Hindlimb muscle (tissue), 1 donor: ENCODE data around the gene FGF6. TPM values are rescaled to one million over a fixed set of nuclear protein-coding genes. Genes with fewer than 3 reads are reported as not detected.

Source experiments
- DNase-seq: peaks from one replicate; pipeline ENCODE4 v3.0.0-alpha.2; 2013
- polyA plus RNA-seq: library from polyadenylated mRNA; unstranded; fragments of 120-200 nt; gene quantifications from one replicate; pipeline ENCODE4 v1.2.1, GENCODE V29; 2013; ENCODE audit not compliant: insufficient read length

The FGF6 gene
- polyA plus RNA-seq, 1 donor, result 28.9 TPM

- no peak for DNase-seq
Measured at GRCh38 chr12:4446335-4446734, 720 bp upstream of the FGF6 start.

DNA sequence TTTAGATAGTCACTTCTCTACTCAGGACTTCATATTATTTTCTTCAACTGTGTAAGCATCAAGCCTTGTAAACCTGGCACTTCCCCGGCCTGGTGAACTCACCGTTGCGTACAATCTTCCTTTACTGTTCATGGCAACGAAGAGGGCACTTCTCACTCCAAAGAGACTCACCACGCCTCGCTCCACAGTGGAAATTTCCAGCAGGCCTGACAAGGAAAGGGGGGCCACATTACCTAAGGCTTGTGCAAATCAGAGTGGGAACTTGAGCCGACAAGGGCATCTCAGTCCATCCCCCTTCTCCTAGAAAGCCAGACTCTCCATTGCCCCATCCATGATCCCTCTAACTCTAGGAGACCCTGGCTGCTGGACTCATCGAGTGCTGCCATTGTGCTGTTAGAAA is 1.6 kb downstream of the FGF6 start:
- DNase-seq, result no peak

- DNase-seq, result no peak
Measured at GRCh38 chr12:4443616-4444015, 2.0 kb downstream of the FGF6 start.

GRCh38 chr12:4441355-4442335 is 4.0 kb downstream of the FGF6 start:
- DNase-seq, result peak; percentile 26

DNA sequence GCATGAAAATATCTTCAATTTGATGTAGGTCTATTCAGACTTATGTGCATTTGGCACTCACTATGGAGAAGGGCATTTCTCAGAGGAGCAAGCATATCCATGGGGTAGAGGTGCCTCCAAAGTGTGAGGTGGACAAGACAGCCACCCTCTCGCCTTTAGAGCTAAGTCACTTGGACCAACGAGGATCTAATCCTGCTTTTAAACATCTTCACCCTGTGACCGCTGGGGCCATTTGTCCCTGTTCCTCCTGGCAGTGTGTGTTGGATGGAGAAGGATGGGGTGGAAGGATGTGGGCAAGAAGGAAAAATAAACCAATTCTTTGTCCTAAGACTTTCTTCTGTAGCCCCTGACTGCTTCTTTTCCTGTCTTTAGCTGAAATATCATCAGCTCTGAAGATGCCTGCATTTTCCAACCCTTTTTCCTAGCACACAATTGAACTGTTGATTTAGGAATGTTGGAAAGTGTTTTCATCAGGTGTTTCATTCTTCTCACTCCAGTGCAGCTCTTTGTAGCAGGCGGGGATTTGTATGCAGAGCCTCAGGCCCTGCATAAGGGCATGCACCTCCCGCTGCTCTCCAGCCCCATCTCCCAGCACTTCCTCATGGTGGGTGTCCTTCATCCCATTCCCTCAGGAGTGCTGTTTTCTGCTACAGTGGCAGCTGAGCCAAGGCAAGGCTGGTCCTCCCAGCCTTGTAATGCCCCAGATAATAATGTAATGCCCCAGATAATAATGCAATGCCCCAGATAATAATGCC is 5.3 kb downstream of the FGF6 start:
- DNase-seq, result no peak

- DNase-seq, result no peak
Measured at GRCh38 chr12:4439736-4440135, 5.9 kb downstream of the FGF6 start.

DNA sequence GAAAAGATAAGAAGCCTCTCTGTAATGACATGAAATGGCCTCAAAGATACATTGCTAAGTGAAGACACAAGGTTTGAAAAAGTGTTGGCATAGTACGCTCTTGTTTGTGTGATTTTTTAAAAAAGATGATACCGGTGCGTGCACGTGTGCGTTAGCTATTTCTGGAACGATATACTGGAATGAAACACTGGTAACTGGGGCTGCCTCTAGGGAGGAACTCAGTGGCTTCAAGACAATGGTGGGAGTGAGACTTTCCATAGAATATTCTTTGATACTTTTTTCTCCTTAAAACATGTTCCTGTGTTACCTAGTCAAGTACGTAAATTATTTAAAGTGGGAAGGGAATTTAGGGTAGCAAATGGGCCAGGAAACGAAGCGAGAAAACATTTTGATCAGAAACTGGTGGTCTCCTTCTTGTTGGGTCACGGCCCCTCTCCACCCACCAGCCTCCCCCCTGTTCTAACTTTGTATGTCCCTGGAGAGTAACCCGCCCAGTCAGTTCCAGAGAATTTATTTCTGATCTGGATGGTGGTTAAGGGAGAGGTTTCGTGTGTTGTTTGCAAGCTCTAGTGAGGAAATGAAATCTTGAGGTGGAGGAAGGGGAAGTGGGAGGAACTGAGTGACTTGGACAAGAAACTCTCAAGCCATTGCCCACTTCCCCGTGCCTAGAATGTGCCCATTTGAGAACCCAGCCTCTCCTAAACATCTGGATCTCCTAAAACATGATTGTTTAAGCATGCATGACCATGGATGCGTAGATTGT is 6.6 kb downstream of the FGF6 start:
- DNase-seq, result no peak

DNA sequence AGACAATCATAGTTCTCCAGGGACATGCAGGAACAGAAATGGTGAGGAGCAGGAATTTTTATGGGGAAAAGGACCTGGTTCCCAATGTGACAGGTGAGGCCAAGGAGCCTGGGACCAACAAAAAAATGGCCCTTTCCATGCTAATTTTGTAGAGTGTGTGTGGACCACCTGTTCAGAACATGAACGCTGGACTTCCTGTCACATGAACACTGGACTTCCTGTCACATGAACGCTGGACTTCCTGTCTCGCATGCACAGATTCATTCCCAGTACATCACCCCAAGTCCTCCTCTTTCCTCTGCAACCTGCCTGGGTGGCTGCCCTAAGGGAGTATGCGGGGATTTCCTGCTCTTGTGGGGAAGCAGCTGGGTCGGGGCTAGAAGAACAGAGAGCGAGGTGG is 10.1 kb downstream of the FGF6 start:
- DNase-seq, result no peak

- DNase-seq, result no peak
Measured at GRCh38 chr12:4434706-4435425, 10.7 kb downstream of the FGF6 start.

GRCh38 chr12:4434301-4434700 is 11.3 kb downstream of the FGF6 start:
- no peak for DNase-seq

DNA sequence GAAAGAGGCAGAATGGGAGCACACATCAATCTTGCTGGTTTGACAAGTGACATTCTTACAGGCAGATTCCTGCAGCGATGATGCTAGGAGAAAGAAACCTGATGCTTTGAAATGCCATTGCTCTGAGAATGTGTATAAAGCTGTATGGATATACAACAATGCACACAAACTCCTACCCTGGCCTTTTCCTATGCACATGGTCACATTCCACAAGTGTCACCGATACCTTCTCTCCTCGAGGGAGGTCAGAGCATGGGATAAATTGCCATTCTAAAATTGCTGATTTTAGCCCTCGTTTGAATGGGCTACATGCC is 11.9 kb downstream of the FGF6 start:
- DNase-seq, result no peak

DNA sequence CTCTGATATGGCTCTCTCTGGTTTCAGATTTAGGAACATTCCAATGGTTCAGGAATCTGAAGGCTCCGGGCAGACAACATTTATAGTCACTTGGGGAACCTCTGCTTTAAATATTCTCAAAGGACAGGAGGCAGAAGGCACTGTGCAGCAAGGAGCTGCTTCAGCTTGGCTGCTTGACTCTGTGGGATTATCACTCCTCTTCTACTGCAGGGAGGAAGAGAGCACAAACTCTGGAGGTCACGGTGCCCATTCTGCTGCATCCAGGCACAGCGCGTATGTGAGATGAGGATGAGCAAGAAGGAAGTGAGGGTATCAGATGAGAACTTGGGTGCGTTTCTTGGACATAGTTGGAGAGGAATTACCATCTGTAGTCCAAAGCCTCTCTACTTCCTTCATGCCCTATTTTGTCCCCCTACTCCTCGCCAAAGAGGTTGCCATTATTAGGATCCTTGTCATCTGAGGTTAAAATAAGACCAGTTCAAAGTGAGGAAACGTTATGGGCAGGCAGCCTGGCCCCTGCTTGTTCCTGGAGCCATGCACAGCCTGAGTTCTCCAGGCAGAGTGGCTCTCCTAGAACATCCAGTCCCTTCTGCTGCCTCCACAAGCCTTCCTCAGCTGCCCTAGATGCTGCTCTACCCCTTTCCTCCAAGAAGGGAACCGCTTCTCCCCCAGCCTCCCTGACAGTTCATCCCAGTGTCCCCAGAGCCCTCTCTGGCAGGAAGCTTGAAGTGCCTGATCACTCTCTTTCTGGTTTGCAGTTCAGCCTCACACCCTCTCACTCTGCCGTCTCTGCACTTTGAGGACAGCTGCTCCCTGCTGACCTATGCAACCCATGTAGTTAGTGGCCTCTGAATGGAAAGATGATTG is 12.5 kb downstream of the FGF6 start:
- no peak for DNase-seq

DNA sequence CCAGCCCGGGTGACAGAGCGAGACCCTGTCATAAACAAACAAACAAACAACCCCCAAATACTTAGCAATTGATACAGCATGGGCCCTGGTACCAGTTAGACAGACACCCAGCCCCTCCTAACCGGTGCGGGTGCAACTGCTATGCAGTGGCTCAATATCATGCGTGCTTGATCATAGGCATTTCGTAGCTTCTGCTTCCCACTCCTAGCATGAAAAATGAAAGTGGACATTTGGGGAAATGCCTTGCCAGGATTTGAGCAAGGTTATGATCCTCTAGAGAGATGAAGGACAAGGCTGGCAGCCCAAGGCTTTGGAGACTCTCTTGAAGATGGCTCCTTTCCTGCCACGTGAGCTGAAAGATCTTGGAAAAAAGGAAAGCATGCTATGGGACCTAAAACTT is 13.7 kb downstream of the FGF6 start:
- no peak for DNase-seq

GRCh38 chr12:4431436-4431835 is 14.2 kb downstream of the FGF6 start:
- DNase-seq, result no peak

- DNase-seq, result no peak
Measured at GRCh38 chr12:4424422-4424821, 21.2 kb downstream of the FGF6 start.

GRCh38 chr12:4423528-4424195 is 22.0 kb downstream of the FGF6 start:
- no peak for DNase-seq

GRCh38 chr12:4422985-4423384 is 22.6 kb downstream of the FGF6 start:
- DNase-seq, result no peak

DNA sequence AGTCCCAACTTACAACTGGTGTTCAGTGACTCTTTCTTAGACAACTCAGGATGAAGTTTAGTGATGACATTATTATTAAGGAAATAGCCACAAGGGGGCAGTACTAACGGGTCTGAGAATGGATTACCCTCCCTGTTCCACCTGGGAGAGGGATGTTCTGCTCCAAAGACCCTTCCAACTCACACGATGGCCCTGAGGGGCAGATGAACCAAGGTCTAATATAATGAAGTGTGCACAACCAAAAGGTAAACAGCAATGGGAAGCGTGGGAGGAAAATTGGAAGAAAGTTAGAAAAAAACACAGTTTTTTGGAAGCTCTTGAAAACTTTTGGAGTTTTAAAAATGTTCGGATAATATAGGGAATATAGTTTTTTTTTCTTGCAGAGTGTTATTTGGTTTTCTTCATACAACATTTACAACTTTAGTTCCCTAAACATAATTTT is 24.0 kb downstream of the FGF6 start:
- DNase-seq, result no peak

- DNase-seq, result no peak
Measured at GRCh38 chr12:4420138-4420670, 25.4 kb downstream of the FGF6 start.

- DNase-seq, result no peak
Measured at GRCh38 chr12:4418913-4419312, 26.7 kb downstream of the FGF6 start.

DNA sequence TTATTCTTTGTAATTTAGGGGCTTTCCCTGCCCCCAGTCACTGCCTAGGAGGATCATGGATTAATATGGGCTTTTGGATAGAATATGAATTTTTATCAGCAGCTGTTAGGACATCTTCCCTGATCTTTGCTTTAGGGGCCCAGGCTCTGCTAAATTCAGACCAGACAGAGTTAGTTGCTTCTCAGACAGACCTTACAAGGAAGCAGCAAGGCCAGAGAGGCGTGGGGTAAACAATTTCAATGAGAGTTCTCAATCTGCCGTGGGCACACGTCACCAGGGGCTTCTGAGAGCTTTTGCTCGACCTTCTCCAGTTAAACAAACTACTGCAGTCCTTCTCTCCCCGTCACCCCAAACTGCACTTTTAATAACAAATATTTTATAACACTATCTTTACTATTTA is 27.7 kb downstream of the FGF6 start:
- DNase-seq, result no peak
